GM10266 (cell line): Measurements from ENCODE around the gene SNX7.

ENCODE experiments used
- DNase-seq: peaks from one replicate; pipeline ENCODE4 v3.0.0; 2012; ENCODE audit errors: extremely low spot score
- CTCF ChIP-seq: IDR thresholded peaks from 2 replicates; pipeline ENCODE4 v1.5.1; 2012; ENCODE audit warnings: mild to moderate bottlenecking, low read depth; ENCODE audit not compliant: control insufficient read depth, insufficient read depth; ENCODE audit errors: missing control alignments

The SNX7 gene

DNA sequence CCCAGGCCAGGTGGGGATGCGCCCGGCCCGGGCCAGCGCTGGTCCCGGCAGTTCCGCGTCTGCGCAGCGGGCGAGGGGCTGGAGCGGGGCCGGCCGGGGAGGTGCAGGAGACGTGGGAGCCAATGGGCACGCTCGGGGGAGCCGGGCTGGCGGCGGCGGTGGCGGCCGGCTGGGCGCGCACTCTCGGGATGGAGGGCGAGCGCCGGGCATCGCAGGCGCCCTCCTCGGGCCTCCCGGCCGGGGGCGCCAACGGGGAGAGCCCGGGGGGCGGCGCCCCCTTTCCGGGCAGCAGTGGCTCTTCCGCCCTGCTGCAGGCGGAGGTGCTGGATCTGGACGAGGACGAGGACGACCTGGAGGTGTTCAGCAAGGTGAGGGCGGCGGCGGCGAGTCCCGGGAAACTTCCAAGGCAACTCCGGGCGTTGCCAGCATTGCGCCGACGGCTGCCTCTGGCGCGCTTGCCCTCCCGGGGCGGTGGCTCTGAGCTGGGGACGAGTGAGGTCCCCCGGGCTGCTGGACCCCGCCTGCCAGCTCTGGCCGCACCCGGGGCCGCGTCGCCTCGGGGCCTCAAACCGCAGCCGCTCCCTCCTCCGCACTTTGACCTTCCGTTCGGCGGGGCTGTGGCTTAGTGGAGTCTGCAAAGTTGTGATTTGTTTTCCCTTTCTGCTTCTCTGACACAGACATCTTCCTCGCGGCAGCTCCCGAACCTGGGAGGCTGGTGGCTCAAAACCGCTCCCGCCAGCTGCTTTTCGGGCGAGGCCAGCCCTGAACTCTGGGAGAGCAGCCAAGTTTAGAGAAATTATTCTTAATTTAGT lies at the start of gene SNX7:
Gene SNX7, plus strand, starts transcription at position 178 of the 812 bp plus-strand sequence. Its CDS starts 11 bp downstream, at position 189.
- DNase-seq, result peak; percentile 56
- no peak for TF ChIP-seq CTCF

DNA sequence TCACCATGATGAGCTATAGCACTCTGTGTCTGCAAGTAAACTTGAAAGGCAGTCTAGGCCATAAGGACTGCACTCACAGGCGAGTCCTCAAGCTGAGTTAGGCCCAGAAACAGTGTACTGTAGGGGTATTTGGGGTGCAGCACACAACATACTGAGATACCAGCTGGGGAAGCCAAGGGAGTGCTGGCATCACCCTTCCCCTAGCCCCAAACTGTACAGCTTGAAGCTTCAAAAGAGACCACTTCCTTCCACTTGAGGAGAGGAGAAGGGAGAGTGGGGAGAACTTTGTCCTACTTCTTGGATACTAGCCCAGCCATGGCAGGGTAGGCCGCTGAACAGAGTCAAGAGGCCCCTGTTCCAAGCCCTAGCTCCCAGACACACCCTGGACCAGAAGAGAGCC lies 24.2 kb upstream of the SNX7 start:
- no peak for TF ChIP-seq CTCF
- DNase-seq, result no peak

- TF ChIP-seq CTCF, result no peak
- DNase-seq, result no peak
These were observed 23.3 kb upstream of the SNX7 start for GRCh38 chr1:98638185-98638584.

- no peak for DNase-seq
- no peak for TF ChIP-seq CTCF
These were observed 17.0 kb upstream of the SNX7 start for GRCh38 chr1:98644510-98644909.

GRCh38 chr1:98651116-98651632 lies 10.3 kb upstream of the SNX7 start:
- TF ChIP-seq CTCF, result no peak
- DNase-seq, result no peak

GRCh38 chr1:98653123-98653522 lies 8.4 kb upstream of the SNX7 start:
- TF ChIP-seq CTCF, result no peak
- DNase-seq, result no peak

- TF ChIP-seq CTCF, result no peak
- DNase-seq, result no peak
These were observed 1.6 kb upstream of the SNX7 start for GRCh38 chr1:98659879-98660278.
